ENCODE results near the gene DET1. TPM values are rescaled to one million over a fixed set of nuclear protein-coding genes. Genes with fewer than 3 reads are reported as not detected.

The DET1 gene
- polyA plus RNA-seq, 1 of the 3 experiments (the other 2 are of a cell fraction), result 4.5 TPM

GRCh38 chr15:88526247-88526879 lies 20.1 kb downstream of the DET1 start:
- H4K20me1 ChIP-seq (ENCODE audit: insufficient read depth), result no peaks in the 10 kb centered on the region
- ChIA-PET CTCF (no interaction called here), POLR2A (no interaction called here)
- H3K9ac ChIP-seq, result no peak overlapping the region
- DNase-seq, result no peak
- H3K9me2 ChIP-seq, result no peaks in the 10 kb centered on the region
- no peaks in the 10 kb centered on the region for H3K27me3 ChIP-seq (ENCODE audit: insufficient read depth)
- TF ChIP-seq USF1 (IDR thresholded peaks at IDR 0.05; ENCODE audit: borderline replicate concordance, low read depth) (no peak), MXI1 (IDR thresholded peaks at IDR 0.05; ENCODE audit: low read depth, low read length) (no peak), GATA2 (CRISPR knock-in tag; IDR thresholded peaks at IDR 0.05) (no peak), ZBTB33 (IDR thresholded peaks at IDR 0.05; ENCODE audit: borderline replicate concordance, low read depth) (no peak), TEAD4 (IDR thresholded peaks at IDR 0.05; ENCODE audit: borderline replicate concordance, insufficient read depth) (no peak), JUND (IDR thresholded peaks at IDR 0.05) (no peak), CHD2 (IDR thresholded peaks at IDR 0.05; ENCODE audit: low read length, partially characterized antibody) (no peak), FOXJ3 (CRISPR knock-in tag; IDR thresholded peaks at IDR 0.05) (no peak), RAD21 (IDR thresholded peaks at IDR 0.05; ENCODE audit: low read length) (no peak), NRF1 (IDR thresholded peaks at IDR 0.05; ENCODE audit: low read depth, low read length) (no peak), CTCF (IDR thresholded peaks at IDR 0.05) (no peak), EZH2phosphoT487 (IDR thresholded peaks at IDR 0.05; ENCODE audit: borderline replicate concordance, low read depth) (no peak), MEF2A (IDR thresholded peaks at IDR 0.05; ENCODE audit: borderline replicate concordance, low read depth) (no peak), MAX (IDR thresholded peaks at IDR 0.05; ENCODE audit: low read depth) (no peak), IRF3 (IDR thresholded peaks at IDR 0.05; ENCODE audit: low read depth, low read length) (no peak)
- H3K79me2 ChIP-seq (ENCODE audit: insufficient read depth), result no peaks in the 10 kb centered on the region
- no peak overlapping the region for H2AFZ ChIP-seq (ENCODE audit: low read depth)
- H3K4me1 ChIP-seq (ENCODE audit: control insufficient read depth in 1 of 2, insufficient read depth in 2 of 2, low read depth in 1 of 2, low read length in 1 of 2), result no peaks in the 10 kb centered on the region
- peaks cover 24 to 56% of the 10 kb centered on the region in 2 experiments for H3K36me3 ChIP-seq (replicated peaks in 1 of 2; ENCODE audit: control insufficient read depth in 1 of 2, insufficient read depth in 2 of 2, low read length in 1 of 2)
- H3F3A ChIP-seq (replicated peaks; ENCODE audit: insufficient read depth), result no peaks in the 10 kb centered on the region
- H3K4me2 ChIP-seq, result no peak overlapping the region
- no peaks in the 10 kb centered on the region for H3K9me3 ChIP-seq
- no peak overlapping the region for H3K4me3 ChIP-seq (ENCODE audit: low read depth in 2 of 2, low read length in 1 of 2)
- H3K27ac ChIP-seq (ENCODE audit: low read depth in 2 of 2, low read length in 1 of 2), result no peak overlapping the region
